Inflammatory macrophage treated with lipopolysaccharide for 4 hours (primary cell): ENCODE data around the gene HEPACAM.
A peak's percentile ranks its signal among the peaks of the same experiment; 100 is the strongest.

ENCODE experiments used
- DNase-seq: peaks from one replicate; pipeline ENCODE4 v3.0.0-alpha.2; 2020

The HEPACAM gene

GRCh38 chr11:124882339-124883071 is 53.3 kb downstream of the HEPACAM start:
- DNase-seq = no peak

- DNase-seq = no peak
These were observed 54.9 kb downstream of the HEPACAM start for GRCh38 chr11:124880958-124881357.

- no peak for DNase-seq
These were observed 55.6 kb downstream of the HEPACAM start for GRCh38 chr11:124880290-124880611.

- DNase-seq = no peak
These were observed 56.2 kb downstream of the HEPACAM start for GRCh38 chr11:124879493-124880289.

- no peak for DNase-seq
These were observed 56.9 kb downstream of the HEPACAM start for GRCh38 chr11:124878759-124879492.

GRCh38 chr11:124877910-124878758 is 57.7 kb downstream of the HEPACAM start:
- DNase-seq = no peak

GRCh38 chr11:124877631-124877909 is 58.3 kb downstream of the HEPACAM start:
- no peak for DNase-seq

GRCh38 chr11:124876818-124877630 is 58.8 kb downstream of the HEPACAM start:
- DNase-seq = no peak

- DNase-seq = peak; percentile 76
These were observed 59.7 kb downstream of the HEPACAM start for GRCh38 chr11:124875943-124876817.

GRCh38 chr11:124875401-124875800 is 60.4 kb downstream of the HEPACAM start:
- DNase-seq = no peak

- no peak for DNase-seq
These were observed 61.1 kb downstream of the HEPACAM start for GRCh38 chr11:124874571-124875255.

- no peak for DNase-seq
These were observed 61.9 kb downstream of the HEPACAM start for GRCh38 chr11:124873951-124874350.

- DNase-seq = no peak
These were observed 63.1 kb downstream of the HEPACAM start for GRCh38 chr11:124872741-124873140.

- DNase-seq = no peak
These were observed 63.6 kb downstream of the HEPACAM start for GRCh38 chr11:124872280-124872679.

GRCh38 chr11:124870430-124870829 is 65.4 kb downstream of the HEPACAM start:
- no peak for DNase-seq

GRCh38 chr11:124869856-124870387 is 65.9 kb downstream of the HEPACAM start:
- no peak for DNase-seq

- no peak for DNase-seq
These were observed 66.5 kb downstream of the HEPACAM start for GRCh38 chr11:124869331-124869730.
